ENCODE results near the gene GDI2. TPM values are rescaled to one million over a fixed set of nuclear protein-coding genes. Genes with fewer than 3 reads are reported as not detected.
"Not testable (repeated sequence)": the region's sequence is repeated elsewhere in the genome, so short reads cannot be mapped to it uniquely, and the experiment has no call there.

The GDI2 gene
- total and polyA plus RNA-seq, 12 donors: 45.3 to 412 (median 222) TPM

- no peak for DNase-seq
- 95 to 100% (median 100%) methylated on average over 1 of the region's 1 CpG for WGBS, 4 donors
- Histone ChIP-seq H3K4me1 (replicated peaks in 1 of 2) (peaks cover 0 to 18% of the 10 kb centered on the region in 2 donors), H3K4me3 (no peak overlapping the region), H3K27ac (no peak overlapping the region), H3K27me3 (no peaks in the 10 kb centered on the region), H3K36me3 (replicated peaks in 1 of 2) (peaks cover 0 to 45% of the 10 kb centered on the region in 2 donors), H3K9me3 (replicated peaks in 1 of 3) (no peaks in the 10 kb centered on the region)
- TF ChIP-seq POLR2A (IDR thresholded peaks at IDR 0.05): no peak
- no peak for TF ChIP-seq CTCF (IDR thresholded peaks at IDR 0.05)
- intact Hi-C loops (cut with DNase I): no loop called here
These were observed 29.9 kb downstream of the GDI2 start for GRCh38 chr10:5783300-5783699.

GRCh38 chr10:5782174-5782573 is 31.1 kb downstream of the GDI2 start:
- no peak overlapping the region for H3K27ac ChIP-seq
- H3K4me1 ChIP-seq (replicated peaks in 1 of 2): peaks cover 2 to 24% of the 10 kb centered on the region in 2 donors
- intact Hi-C loops (cut with DNase I): no loop called here
- no peaks in the 10 kb centered on the region for H3K9me3 ChIP-seq (replicated peaks in 1 of 3)
- TF ChIP-seq CTCF (IDR thresholded peaks at IDR 0.05) (no peak), POLR2A (IDR thresholded peaks at IDR 0.05) (no peak)
- H3K36me3 ChIP-seq (replicated peaks in 1 of 2): peaks cover 0 to 34% of the 10 kb centered on the region in 2 donors
- no peak for DNase-seq
- no peak overlapping the region for H3K4me3 ChIP-seq
- H3K27me3 ChIP-seq: no peaks in the 10 kb centered on the region
- 88 to 100% (median 92%) methylated on average over 1 of the region's 1 CpG for WGBS, 4 donors

DNA sequence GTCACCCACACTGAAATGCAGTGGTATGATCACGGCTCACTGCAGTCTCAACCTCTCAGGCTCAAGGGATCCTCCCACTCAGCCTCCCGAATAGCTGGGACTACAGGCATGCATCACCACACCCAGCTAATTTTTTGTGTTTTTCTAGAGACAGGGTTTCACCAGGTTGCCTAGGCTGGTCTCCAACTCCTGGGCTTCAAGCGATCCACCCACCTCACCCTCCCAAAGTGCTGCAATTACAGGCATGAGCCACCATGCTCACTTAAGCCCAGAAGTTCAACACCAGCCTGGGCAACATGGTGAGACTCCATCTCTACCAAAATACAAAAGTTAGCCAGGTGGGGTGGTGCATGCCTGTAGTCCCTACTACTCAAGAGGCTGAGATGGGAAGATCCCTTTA is 33.5 kb downstream of the GDI2 start:
- WGBS, 4 donors: 78 to 96% (median 90%) methylated on average over 3 of the region's 3 CpGs

DNA sequence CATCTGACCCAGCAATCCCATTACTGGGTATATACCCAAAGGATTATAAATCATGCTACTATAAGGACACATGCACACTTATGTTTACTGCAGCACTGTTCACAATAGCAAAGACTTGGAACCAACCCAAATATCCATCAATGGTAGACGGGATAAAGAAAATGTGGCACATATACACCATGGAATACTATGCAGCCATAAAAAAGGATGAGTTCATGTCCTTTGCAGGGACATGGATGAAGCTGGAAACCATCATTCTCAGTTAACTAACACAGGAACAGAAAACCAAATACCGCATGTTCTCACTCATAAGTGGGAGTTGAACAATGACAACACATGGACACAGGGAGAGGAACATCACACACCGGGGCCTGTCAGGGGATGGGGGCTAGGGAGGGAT is 35.5 kb downstream of the GDI2 start:
- not testable (repeated sequence) for H3K4me3 ChIP-seq; H3K9me3 ChIP-seq (replicated peaks in 1 of 3); DNase-seq; H3K27me3 ChIP-seq; H3K36me3 ChIP-seq (replicated peaks in 1 of 2)
- peaks cover 17 to 43% of the 10 kb centered on the region in 2 donors for H3K4me1 ChIP-seq (replicated peaks in 1 of 2)
- peak overlapping the region in 1 of 5 donors; percentile 69 for H3K27ac ChIP-seq
- intact Hi-C loops (cut with DNase I): loop anchor here in 1 of 2 donors (10.0 kb wide), 1 partner anchor 83 kb away; no protein-coding TSS in a partner anchor
- WGBS, 4 donors: 89 to 94% (median 91%) methylated on average over 3 of the region's 3 CpGs

More for the DNA sequence above, 33.5 kb downstream of the GDI2 start:
- Histone ChIP-seq H3K4me3 (no peak overlapping the region), H3K27ac (no peak overlapping the region), H3K36me3 (replicated peaks in 1 of 2) (peaks cover 0 to 15% of the 10 kb centered on the region in 2 donors), H3K4me1 (replicated peaks in 1 of 2) (peaks cover 17 to 43% of the 10 kb centered on the region in 2 donors), H3K27me3 (no peaks in the 10 kb centered on the region), H3K9me3 (replicated peaks in 1 of 3) (no peaks in the 10 kb centered on the region)
- DNase-seq: no peak
- TF ChIP-seq CTCF (IDR thresholded peaks at IDR 0.05): no peak
- TF ChIP-seq POLR2A (IDR thresholded peaks at IDR 0.05): no peak
- intact Hi-C loops (cut with DNase I): loop anchor here in 1 of 2 donors (10.0 kb wide), 1 partner anchor 85 kb away; no protein-coding TSS in a partner anchor

DNA sequence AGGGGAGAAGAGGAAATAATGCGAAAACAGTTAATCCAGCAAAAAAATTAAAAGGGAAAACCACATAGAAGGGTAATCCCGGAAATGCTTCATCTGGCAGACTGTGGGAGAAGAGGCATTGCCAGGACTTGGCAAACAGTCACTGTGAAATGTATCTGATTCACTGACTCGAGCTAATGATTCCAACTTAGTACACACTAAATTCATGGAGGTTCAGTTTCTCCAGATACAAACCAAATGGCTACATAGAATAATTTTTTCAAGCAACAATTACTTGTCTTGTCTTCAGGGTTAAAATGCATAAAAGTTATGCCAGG is 36.4 kb downstream of the GDI2 start:
- Histone ChIP-seq H3K9me3 (replicated peaks in 1 of 3) (no peaks in the 10 kb centered on the region), H3K4me3 (no peak overlapping the region), H3K4me1 (replicated peaks in 1 of 2) (peaks cover 17 to 43% of the 10 kb centered on the region in 2 donors), H3K27ac (peak overlapping the region in 4 of 5 donors; percentile 22 to 69 (median 66)), H3K36me3 (replicated peaks in 1 of 2) (peaks cover 0 to 12% of the 10 kb centered on the region in 2 donors), H3K27me3 (no peaks in the 10 kb centered on the region)
- DNase-seq: peak in 4 of 7 donors; percentile 53 to 58 (median 54)
- TF ChIP-seq POLR2A (IDR thresholded peaks at IDR 0.05): no peak
- no peak for TF ChIP-seq CTCF (IDR thresholded peaks at IDR 0.05)
- intact Hi-C loops (cut with DNase I): loop anchor here in 1 of 2 donors (10.0 kb wide), 1 partner anchor 82 kb away; no protein-coding TSS in a partner anchor
- 23 to 31% (median 25%) methylated on average over 3 of the region's 3 CpGs for WGBS, 4 donors

Data from adrenal gland (tissue), 12 donors.